HG02885 (cell line): ENCODE measurements around the gene SLX4IP.

Experiments used
- ATAC-seq: cut with Tn5 transposase; IDR thresholded peaks from one replicate; pipeline ENCODE4 v1.9.1; 2021; ENCODE audit warnings: mild to moderate bottlenecking; ENCODE audit not compliant: unreplicated experiment, poor library complexity

The SLX4IP gene

GRCh38 chr20:10513061-10513460 lies 78.0 kb downstream of the SLX4IP start:
- no peak for ATAC-seq

DNA sequence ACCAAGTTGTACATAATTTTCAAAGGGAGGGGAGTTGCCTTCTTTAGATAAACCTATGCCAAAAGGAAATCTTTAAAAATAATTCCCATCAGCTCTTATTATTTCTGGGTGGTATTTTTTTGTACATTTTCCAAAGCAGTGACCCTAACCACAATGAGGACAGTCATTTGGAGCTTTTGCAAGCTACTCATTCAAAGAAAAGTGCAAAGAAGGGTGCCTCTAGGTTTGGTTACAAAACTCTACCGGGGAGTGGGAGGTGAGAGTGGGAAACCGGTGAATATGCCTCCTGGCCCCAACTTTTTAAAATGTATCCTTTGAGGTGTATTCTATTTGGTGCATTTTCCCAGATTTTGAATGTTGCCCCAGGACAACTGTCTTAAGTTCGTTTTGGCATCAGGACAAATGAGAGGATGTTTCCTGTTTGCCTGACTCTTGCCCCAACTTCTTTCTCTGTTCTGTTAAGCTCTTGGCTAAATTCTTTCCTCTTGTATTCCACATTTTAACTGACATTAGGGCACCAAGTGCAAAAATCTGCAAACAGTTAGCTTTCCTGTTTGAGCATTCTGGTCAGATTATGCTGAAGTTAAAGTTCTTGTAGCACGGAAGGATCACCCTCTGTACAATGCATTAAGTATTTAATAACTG lies 78.9 kb downstream of the SLX4IP start:
- ATAC-seq = peak; percentile 28

GRCh38 chr20:10516529-10516928 lies 81.4 kb downstream of the SLX4IP start:
- no peak for ATAC-seq

DNA sequence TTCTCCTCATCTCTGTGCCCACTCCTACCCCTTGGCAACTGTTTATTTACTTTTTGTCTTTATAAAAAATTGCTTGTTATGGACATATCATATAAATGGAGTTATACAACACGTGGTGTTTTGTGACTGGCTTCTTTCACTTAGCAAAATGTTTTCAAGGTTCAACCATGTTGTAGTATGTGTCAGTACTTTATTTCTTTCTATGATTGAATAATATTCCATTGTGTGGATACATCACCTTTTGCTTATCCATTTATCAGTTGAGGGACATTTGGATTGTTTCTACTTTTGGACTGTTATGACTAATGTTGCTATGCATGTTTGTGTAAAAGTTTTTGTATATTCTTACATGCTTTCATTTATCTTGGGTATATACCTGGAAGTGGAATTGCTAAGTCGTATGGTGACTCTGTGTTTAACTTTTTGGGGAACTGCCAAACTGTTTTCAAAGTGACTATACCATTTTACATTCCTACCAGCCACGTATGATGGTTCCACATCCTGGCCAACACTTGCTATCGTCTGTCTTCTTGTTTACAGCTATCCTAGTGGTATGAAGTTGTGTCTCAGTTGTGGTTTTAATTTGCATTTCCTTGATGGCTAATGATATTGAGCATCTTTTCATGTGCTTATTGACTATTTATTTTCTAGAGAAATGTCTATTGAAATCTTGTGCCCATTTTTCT lies 84.4 kb downstream of the SLX4IP start:
- peak; percentile 37 for ATAC-seq

GRCh38 chr20:10520528-10520927 lies 85.4 kb downstream of the SLX4IP start:
- ATAC-seq = no peak

- ATAC-seq = no peak
These were observed 86.1 kb downstream of the SLX4IP start for GRCh38 chr20:10521068-10521831.

DNA sequence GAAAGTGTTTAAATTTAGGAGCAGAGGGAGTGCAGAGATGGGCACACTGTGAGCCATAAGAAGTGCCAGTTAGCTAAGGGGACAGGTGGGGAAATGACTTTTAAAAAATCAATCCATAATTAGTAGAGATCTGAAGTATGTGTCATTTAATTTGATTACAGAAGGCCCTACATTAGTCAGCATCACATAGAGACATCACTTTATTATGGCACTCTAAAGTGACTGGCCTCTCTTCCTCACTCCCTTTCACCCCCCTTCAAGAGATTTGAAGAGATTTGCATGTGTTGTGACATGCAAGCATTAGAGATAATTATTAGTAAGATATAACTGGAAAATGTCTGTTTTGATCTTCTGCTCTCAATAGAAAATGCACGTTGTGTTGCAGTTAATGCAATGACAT lies 86.7 kb downstream of the SLX4IP start:
- no peak for ATAC-seq

DNA sequence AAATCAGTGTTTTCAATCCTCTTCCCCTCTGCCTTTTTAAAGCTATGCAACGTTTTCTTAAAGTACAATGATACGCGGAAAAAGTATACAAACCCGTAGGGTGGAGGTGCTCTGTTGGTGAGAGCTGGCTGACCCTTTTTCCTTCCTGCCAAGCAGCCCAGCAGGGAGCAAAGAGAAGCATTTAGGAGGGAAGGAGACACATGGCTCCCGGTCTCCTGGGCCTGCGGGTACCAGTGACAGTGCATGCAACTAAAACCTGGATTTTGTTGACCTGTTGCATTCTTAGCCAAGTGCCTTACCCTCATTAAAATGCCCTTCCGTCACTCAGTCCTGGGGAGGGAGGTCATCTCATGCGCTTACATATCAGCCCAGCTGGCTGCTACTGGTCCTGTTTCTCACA lies 87.2 kb downstream of the SLX4IP start:
- no peak for ATAC-seq

GRCh38 chr20:10523443-10523842 lies 88.3 kb downstream of the SLX4IP start:
- ATAC-seq = no peak

GRCh38 chr20:10524034-10524476 lies 89.0 kb downstream of the SLX4IP start:
- no peak for ATAC-seq

- no peak for ATAC-seq
These were observed 89.5 kb downstream of the SLX4IP start for GRCh38 chr20:10524643-10525042.

- ATAC-seq = no peak
These were observed 92.7 kb downstream of the SLX4IP start for GRCh38 chr20:10527781-10528180.

DNA sequence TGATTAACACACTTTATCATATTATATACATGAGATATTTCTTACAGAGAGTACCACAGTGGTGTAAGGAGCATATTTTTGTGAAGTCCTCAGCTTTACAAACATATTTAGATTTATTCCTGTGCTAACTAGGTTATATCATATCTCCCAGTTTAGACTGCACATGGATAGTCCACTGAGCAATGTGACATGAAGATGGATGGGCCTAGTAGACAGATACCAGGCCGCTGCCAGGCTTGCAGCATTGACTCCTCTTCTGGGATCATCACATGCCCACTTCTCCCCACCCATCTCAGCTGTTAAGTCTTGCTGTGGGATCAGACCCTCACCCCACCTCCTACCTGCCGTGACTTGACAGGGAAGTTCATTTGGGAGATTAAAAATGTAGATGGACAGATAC lies 95.8 kb downstream of the SLX4IP start:
- ATAC-seq = no peak

DNA sequence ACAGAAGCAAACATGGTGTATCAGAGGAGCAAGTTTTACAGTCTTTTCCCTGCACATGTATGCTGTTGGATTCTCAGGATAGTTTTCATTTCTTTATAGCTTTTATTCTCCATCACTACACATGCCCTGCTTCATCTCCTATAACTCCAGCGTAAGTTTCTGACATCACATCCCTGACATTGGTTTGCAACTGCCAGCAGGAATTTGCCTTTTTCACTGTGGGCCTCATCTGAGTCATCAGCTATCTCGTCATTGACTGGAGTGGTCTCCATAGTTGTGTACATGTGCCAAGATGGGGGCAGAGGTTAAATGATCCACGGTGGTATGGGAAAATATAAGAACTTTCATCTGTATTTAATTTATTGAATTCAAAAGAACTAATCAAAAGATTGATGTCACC lies 96.7 kb downstream of the SLX4IP start:
- no peak for ATAC-seq

GRCh38 chr20:10532361-10532760 lies 97.3 kb downstream of the SLX4IP start:
- ATAC-seq = no peak

DNA sequence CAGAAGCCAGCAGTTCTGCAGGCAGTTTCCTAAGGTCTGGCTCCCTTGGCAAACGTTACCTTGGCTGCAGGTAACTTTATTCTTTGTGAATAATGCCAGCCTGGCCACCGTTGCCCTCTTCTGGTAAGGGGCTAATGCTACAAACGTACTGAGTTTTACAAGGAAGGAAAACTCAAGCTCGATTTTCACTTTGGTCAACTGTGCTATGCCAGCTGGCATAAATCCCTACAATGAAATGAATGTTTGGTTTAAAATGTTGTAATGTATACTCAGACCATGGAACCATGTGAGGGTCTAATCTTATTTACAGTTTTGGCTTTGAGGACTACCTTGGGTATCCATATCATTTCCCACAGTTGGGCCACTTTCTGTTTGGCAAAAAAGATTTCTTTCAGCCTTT lies 101.4 kb downstream of the SLX4IP start:
- ATAC-seq = peak; percentile 62

- no peak for ATAC-seq
These were observed 102.9 kb downstream of the SLX4IP start for GRCh38 chr20:10537850-10538480.

DNA sequence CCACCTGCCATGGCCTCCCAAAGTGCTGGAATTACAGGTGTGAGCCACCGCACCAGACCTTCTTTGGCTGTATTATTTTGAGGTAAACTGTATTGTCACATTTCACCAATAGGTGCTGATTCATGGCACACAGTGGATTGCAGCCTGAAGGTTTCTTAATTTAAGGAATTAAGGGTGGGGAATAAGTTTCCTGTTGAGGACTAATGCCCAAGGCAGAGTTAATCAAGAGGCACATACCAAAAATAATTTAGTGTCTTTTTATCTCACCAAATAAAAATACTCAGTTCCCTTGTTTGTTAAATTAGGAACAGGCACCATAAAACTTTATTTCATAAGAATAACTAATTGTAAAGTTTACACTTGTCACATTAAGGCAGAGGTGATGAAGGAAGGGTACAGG lies 103.7 kb downstream of the SLX4IP start:
- ATAC-seq = no peak

GRCh38 chr20:10539818-10540553 lies 104.9 kb downstream of the SLX4IP start:
- ATAC-seq = no peak
